HG03045 (cell line): ENCODE data around the gene FHOD1.

ENCODE experiments used
- ATAC-seq: cut with Tn5 transposase; IDR thresholded peaks from one replicate; pipeline ENCODE4 v1.9.1; 2021; ENCODE audit warnings: mild to moderate bottlenecking, moderate library complexity; ENCODE audit not compliant: unreplicated experiment

FHOD1 gene

DNA sequence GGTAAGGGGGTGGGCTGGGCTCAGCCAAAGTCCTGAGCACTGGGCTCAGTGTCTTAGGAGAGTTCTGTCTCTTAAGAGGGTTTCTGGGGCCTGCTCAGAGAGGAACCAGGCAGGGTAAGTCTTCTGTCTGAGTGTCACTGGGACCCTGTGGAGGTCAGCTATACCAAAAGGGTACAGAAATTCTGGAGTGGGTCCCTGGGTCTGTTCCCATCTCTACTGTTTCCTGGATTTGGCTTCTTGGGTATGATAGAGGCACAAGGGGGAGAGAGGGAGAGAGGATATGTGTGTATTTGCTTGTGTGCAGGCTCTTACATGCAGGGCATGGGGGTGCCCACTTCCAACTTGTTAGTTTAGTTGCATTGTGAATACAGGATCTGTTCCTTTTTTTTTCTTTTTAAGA lies 53.7 kb downstream of the FHOD1 start:
- no peak for ATAC-seq

DNA sequence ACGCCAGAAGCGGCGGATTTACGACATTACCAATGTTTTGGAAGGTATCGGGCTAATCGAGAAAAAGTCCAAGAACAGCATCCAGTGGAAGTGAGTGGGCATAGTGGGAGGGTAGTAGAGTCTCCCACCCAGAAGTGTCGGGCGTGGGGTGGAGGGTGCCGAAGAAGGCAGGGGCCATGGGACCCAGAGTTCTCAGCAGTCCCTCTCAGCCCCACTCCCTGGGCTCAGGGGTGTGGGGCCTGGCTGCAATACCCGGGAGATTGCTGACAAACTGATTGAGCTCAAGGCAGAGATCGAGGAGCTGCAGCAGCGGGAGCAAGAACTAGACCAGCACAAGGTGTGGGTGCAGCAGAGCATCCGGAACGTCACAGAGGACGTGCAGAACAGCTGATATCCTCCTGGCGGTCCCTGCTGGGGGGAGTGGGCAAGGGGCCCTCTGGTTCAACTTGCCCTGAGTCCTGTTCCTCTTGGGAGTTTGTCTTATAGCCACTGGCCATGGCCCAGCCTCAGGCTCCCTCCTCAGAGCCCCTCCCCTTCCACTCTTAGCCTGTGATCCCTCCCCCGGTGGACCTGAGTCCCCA lies 54.4 kb downstream of the FHOD1 start:
- no peak for ATAC-seq

DNA sequence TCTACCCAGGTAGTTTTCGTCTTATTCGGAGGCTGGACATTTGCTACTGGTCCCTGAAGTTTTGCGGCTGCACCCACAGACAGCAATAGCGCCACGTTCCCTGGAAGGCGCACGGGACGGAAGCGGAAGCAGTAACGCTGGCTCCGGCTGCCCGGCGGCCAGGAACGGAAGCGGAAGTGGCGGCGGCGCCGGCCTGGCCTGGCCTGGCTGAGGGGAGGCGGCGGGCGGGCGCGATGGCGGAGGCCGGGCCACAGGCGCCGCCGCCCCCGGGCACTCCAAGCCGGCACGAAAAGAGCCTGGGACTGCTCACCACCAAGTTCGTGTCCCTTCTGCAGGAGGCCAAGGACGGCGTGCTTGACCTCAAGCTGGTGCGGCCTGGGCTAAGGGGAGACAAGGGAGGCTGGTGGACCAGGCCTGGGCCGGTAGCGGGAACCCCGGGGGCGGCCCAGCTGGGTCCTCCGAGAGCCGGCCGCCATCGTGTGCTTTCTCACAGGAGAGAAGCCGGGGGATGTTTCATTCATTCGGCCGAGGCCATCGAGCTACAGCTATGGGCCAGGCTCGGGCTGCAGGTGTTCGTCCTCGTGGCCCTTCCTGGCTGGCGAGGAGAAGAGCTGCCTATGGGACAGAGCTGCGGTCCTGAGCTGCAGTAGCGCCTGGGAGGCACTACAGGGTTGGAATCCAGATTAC lies 55.1 kb downstream of the FHOD1 start, which contains the start of gene E2F4:
Gene E2F4 (plus strand): TSS at position 161 of the 687 bp plus-strand sequence. CDS start 73 bp downstream, at position 234.
- peak; percentile 83 for ATAC-seq

DNA sequence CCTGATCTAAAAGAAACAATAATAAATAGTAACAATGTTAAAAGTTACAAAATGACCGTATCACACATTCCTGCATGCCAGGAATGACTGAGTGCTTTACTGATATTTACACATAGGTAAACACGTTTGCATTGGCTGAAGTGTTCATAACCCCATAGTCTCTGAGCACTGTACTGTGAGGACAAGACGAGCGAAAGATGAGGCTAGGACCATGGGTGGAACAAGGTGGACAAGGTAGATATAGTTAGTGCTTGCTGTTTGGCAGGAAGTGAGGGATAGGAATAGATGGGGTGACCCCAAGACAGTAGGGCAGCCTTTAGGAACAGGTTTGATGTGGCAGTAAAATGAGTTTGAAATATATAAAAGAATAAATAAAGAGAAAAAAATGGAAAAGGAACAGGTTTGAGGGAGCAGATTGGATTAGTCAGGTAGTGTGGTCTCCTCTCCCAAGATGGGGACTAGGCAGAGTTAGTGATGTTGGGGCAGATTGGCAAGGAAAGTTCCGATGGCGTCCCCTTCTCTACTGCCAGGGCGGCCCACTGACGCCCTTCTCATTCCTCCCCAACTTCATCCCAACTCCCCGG lies 55.8 kb downstream of the FHOD1 start:
- no peak for ATAC-seq

DNA sequence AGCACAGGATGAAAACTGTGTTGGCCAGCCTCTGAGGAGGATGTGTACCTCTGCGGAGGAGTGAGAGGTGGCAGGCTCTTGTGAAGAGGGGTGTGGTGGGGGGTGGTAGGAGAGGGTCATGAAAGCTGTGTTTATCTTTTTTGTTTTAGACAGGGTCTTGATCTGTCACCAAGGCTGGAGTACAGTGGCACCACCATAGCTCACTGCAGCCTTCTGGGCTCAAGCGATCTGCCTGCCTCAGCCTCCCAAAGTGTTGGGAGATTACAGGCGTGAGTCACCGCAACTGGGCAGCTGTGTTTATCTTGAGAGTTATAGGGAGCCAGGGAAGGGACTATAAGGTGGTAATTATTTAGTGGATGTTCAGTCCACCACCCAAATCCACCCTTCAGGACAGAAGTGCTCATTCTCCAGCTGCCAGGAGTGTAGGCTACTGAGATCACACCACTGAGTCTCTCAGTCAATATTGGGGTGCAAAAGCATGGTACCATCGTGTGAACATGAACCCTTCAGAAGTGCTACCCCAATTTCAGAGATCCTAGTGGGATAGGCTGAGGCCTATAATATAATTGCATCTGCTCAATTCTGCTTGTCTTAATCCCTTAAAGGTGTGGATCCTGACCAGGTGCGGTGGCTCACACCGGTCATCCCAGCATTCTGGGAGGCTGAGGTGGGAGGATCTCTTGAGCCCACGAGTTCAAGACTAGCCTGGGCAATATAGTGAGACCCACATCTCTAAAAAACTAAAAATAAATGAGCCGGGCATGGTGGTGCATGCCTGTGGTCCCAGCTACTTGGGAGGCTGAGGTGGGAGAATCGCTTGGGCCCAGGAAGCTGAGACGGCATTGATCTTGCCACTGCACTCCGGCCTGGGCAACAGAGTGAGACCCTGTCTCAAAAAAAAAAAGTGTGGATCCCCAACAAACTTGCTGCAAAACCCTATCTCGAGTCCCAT lies 56.6 kb downstream of the FHOD1 start:
- no peak for ATAC-seq

DNA sequence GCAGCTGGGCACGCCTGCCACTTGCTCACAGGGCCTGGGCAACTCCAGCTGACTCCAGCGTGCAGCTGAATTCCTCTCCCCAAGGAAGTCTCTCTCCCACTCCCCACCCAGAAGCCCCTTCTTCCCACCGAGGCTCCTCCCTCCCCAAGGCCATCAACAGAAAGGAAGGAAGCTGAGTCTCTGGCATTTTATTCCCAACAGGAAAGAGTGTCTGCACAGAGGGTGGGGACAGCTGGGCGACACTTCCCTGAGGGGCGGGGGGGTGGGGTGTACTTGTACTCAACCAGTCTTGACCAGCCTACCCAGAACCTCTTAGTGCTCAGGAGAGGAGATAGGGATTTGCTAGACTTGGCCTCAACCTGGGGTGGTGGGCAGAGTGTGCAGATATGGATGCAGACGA lies 57.2 kb downstream of the FHOD1 start, which contains the start of gene EXOC3L1:
Gene EXOC3L1 (minus strand): TSS at position 96 of the 400 bp plus-strand sequence. CDS start 460 bp downstream, outside the sequence.
- no peak for ATAC-seq

DNA sequence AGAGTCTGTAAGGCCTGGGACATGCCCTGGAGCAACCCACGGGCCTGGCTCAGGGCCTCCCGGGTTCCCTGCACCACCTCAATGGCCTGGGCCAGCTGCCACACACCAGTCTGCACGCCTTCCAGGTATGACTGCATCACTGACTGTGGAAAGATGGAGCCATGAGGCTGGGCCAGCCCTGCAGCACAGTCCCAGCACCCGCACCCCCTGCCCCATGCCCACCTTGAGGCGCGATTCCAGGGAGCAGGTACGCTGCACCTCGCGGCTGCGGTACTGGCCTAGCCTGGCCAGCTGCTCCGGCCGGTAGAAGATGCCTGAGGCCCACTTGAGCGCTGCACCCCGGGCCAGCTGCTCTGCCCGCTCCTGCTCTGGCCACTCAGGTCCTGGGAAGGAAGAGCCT lies 58.5 kb downstream of the FHOD1 start:
- no peak for ATAC-seq

DNA sequence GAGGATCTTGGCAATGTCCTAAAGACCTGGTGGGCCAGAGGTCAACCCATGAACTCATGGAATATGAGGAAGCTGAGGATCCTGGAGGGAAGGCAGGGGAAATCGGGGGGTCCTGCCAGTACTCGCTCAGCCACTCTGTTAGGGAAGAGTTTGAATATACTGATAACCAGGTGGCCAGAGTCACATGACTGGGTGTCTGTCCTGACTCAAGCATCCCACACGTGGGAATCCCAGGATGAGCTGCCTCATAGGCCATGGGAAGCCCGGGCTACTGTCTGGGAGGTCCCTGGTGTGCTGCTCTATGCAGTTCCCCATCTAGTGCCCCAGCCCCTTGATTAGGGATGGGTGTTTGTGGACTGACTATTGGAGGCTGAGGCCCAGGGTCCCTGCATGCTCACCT lies 59.0 kb downstream of the FHOD1 start:
- ATAC-seq = no peak

DNA sequence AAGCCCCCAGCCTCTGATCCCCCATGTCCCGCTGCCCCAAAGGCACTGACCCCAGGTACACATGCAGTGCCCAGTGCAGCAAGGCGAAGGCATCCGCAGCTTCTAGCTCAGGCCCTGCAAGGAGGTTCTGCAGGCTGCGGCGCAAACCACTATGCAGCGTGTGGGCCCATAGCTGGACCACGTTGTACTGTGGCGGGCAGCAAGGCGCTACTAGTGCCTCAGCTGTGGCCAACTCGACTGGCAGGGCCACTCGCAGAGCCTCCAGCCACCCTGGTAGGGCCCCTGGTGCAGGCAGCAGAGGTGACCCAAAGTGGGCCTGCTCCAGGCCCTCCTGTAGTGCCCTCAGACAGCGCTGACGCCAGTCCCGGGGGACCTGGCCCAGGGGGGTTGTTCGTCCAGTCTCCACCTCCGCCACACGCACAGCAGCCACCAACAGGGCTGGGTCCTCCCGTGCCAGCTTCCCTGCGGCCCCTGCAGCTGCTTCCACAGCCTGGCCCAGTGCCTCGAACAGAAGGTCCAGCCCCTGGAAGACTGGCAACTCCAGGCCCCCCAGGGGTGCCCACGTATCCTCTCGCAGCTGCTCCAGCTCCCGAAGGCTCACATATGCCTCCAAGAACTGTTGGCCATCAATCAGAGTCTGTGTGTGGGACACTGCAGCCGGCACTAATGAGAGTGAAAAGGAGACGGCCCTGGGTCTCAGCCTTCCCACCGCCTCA lies 59.9 kb downstream of the FHOD1 start:
- ATAC-seq = no peak

DNA sequence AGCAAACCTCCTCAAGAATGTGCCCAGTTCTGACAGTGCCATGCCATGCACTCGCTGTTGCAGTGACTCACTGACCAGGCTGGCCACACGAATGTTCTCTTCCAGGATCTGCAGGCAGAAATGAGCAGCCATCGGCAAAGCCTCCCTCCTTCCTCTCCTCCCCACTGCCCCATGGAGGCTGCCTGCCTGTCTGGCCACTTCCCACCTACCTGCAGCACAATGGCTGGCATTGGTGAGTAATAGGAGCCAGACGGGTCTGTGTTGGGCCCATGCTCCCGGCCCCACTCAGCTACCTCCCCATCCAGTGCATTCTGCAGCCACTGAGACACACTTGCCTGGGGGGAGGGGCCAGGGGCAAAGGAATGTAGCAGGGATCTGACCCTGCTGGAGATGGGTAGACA lies 60.7 kb downstream of the FHOD1 start:
- ATAC-seq = no peak

DNA sequence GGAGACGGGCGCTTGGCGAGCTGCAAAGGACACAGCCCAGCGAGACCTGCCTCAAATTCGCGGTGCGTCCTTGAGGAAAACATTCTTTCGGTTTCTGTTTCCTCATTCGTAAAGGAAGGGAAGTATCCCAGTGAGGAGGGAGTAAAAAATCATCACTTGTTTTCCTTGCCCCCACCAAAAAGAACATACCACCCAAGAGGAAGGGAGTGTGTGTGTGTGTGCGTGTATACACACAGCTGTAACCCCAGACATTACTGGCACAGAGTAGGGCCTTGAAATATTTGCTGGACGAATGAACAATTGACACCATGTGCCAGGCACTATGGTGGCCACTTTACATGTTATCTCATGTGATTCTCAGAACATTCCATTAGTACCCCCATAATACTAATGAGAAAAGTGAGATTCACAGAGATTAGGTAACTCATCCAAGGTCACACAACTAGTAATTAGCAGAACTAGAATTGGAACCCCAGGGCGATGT lies 61.6 kb downstream of the FHOD1 start:
- ATAC-seq = no peak

DNA sequence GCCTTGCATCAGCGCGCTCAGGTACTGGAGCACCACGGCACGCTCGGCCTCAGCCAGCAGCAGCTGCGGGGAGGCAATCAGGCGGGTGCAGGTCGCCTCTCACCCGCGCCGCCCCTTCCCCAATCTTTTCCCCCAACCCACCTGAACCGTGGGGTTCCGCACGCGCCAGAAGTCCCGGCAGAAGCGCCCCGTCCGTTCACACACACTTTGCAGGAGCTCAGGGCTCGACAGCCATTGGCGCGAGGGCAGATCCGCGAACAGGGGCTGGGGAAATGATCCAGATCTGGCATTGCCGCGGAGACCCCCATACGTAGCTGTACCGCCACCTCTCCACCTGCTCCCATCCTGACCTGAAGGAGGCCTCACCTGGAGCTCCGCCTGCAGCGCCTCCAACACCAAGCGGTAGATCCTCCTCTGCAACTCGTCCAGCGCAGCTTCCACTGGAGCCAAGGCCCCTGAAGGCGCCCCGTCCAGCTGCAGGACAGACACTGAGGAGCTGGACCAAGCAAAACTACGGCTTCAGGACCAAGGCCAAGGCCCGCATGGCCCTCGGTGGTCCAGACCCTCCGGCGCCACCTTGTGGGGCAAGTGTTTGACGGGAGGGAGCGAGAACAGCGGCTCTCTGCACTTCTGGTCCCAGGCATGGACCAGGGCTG lies 62.2 kb downstream of the FHOD1 start:
- ATAC-seq = no peak

DNA sequence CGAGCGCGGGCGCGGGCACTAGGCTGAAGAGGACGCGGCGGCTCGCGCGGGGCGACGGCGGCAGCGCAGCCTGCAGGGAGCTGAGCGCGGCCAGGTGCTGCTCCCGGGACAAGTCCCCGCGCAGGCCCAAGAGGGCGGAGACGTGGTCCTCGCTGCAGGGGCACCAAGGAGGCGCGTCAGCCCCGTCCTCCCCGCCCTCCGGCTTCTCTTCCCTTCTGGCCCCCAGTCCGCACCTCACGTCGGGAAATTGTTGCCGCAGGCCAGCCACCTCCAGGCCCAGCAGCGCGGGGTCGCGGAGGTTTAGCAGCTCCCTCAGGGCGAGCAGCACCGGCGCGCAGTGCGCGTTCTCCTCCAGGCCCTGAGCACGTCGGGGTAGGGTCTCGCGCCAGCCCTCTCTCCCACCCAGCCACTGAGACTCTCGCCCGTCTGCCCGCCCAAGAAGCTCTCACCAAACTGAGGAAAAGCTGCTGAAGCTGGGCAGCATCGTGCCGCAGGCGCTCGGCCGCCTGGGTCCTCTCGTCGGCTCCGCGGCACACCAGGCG lies 62.8 kb downstream of the FHOD1 start:
- no peak for ATAC-seq

DNA sequence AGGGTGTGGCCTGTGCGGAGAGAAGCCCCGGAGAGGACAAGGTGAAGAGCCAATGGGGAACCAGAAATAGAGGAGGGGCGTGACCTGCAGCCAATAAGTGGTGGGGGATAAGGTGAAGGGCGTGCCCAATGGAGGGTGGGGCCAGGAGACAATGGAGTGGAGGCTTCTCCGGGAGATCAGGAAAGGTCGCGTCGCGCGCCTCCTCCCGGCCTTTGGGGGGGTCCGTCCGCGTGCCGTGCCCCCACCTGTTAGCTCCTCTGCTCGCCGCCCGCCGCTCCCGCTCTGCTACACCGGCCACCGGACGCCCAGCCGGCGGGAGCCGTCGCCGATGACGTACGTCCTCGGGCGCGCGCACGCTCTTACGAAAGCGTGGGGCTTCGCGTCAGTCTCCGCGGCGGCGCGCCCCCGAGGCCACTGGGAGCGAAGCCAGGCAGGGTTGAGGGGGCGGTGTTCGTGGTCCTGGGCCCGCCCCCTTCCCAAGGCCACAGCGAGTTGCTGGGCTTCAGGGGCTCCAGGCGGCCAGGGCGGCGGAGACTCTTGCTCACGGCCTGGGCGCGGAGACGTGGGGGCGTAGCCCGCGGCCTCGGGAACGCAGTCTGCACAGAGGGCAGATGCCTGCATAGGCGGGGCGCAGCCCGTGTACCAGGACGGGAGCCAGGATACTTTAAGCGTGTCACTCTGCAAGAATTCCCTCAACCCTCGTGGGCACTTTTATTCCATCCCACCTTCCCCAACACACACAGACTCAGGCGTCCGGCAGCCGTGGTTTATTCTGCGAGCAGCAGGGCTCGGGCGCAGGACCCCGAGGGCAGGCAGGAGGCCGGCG lies 63.4 kb downstream of the FHOD1 start, which contains the start of gene MATCAP1:
Gene MATCAP1 (minus strand): TSS at position 337 of the 826 bp plus-strand sequence. CDS start 3,353 bp downstream, outside the sequence.
- peak; percentile 90 for ATAC-seq

DNA sequence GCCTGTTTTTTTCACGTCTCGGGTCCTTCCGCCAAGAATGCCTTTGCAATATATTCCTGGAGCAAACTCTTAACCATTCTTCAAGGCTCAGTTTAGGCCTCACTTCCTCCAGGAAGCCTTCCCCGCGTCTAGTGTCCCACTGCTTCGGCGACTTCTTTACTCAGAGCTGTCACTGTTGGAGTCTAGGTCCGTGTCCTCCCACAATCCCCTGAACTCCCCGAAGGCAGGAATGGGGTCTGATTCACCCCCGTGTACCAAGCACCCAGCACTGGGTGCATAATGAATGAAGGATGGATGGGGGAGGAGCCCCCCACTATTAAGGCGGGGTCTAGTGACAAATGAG lies 64.0 kb downstream of the FHOD1 start:
- no peak for ATAC-seq

DNA sequence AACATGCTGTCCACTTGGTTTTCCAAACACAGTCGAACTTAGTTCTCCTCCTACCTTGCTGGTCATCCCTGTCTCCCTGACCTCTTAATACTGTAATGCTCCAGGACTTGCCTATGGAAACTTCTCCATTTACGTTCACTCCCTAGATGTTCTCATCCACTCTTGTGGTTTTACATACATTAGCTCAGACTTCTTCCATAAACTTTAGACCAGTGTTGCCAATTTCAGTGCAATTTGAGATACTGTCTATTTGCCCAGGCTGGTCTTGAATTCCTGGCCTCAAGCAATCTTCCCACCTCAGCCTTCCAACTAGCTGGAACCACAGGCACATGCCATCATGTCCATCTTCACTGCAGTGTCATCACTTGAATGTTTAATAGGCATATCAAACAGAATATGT lies 65.0 kb downstream of the FHOD1 start:
- ATAC-seq = no peak

DNA sequence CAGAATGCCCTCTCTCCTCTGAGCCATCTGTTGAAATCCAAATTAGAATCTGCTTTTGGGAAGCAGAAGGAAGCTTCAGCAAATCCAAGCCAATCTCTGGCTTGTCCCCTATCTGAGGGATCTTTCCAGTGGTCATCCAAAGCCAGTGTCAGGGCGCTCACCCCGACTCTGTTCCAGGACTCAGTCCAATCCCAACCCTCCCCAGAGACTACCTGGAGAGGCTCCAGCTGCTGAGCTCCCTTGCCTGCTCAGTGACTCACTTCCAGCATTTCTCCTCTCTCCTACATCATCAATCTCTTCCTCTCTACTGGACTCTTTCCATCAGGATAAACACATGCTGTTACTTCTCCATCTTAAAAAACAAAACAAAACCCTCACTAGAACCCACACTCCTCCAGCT lies 65.9 kb downstream of the FHOD1 start:
- no peak for ATAC-seq

DNA sequence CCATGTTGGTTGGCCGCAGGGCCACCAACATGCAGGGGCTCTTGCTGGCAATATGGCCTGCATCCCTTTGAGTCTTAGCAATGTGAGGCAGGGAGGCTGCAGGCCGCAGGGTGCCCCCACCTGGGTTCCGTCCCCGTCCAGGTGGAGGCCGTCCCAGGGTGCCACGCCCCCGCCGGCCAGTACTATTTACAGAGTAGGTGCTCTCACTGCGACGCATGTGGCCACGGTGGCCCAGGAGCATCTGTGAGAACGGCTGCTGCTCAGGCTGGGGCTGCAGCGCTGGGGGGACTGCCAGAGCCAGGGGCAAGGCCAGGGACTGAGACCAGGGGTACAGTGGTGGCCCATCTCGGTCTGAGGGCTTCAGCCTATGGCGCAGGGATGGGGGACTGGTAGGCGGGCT lies 67.1 kb downstream of the FHOD1 start:
- no peak for ATAC-seq
